Testis (tissue), 3 donors: ENCODE measurements around the gene KLK8. TPM values are rescaled to one million over a fixed set of nuclear protein-coding genes. Genes with fewer than 3 reads are reported as not detected.
A peak's percentile ranks its signal among the peaks of the same experiment; 100 is the strongest.

ENCODE experiments used
- DNase-seq: peaks from one replicate; pipeline ENCODE4 v3.0.0-alpha.2; 2019
- H3K27ac ChIP-seq, 2 donors: fragments of 200-600 bp; sonication (generic); one replicate each; pipeline ENCODE4 v1.5.1; 2019
- H3K27me3 ChIP-seq: fragments of 200-600 bp; sonication (generic); one replicate; pipeline ENCODE4 v1.5.1; 2019
- H3K36me3 ChIP-seq: fragments of 200-600 bp; sonication (generic); one replicate; pipeline ENCODE4 v1.5.1; 2017; ENCODE audit warnings: low read depth; ENCODE audit errors: missing control alignments
- H3K4me1 ChIP-seq: fragments of 200-600 bp; sonication (generic); one replicate; pipeline ENCODE4 v1.5.1; 2019
- H3K4me3 ChIP-seq, 2 donors: fragments of 200-600 bp; sonication (generic); one replicate each; pipeline ENCODE4 v1.5.1; 2017 to 2019
- H3K9me3 ChIP-seq: fragments of 200-600 bp; sonication (generic); one replicate; pipeline ENCODE4 v1.5.1; 2017
- CTCF ChIP-seq, 3 experiments: fragments of 450-650 bp in 2 of 3; fragments of 200-600 bp in 1 of 3; sonication (generic) in 1 of 3; IDR thresholded peaks; one replicate each; pipeline ENCODE4 v1.5.1; 2016 to 2019; ENCODE audit warnings: antibody characterized with exemption in 3 of 3, mild to moderate bottlenecking in 2 of 3, moderate library complexity in 1 of 3
- POLR2A ChIP-seq: fragments of 450-650 bp; IDR thresholded peaks from one replicate; pipeline ENCODE4 v1.6.1; 2017; ENCODE audit warnings: antibody characterized with exemption, mild to moderate bottlenecking, moderate library complexity
- WGBS, 2 donors: methylation state at CpG; one replicate each; pipeline ENCODE4 v1.1.5; 2018; 5-methylcytosine and 5-hydroxymethylcytosine counted together
- intact Hi-C: fragments of 100-400 bp; cut with DNase I; formaldehyde crosslinking; loops from one replicate; pipeline ENCODE4 v1.15.1; 2023; ENCODE audit warnings: low total_unique reads
- polyA plus RNA-seq: library from polyadenylated mRNA; stranded (reverse); fragments of 350-450 nt; fragmentation: Illumina TruSeq; extraction: RNeasy Lipid Tissue Mini Kit (QIAGEN cat#74804); gene quantifications from one replicate; pipeline ENCODE4 v1.2.3, GENCODE V29; 2014; ENCODE audit warnings: low read depth, low replicate concordance; ENCODE audit not compliant: insufficient read depth
- total RNA-seq, 2 donors: library from RNA; depleted of rRNA; stranded (reverse); fragments of >200 nt; gene quantifications; one replicate each; pipeline ENCODE4 v1.2.3, GENCODE V29; 2016

Gene KLK8
- total and polyA plus RNA-seq, 3 donors from 2014 or later = 2.7 to 4.9 (median 2.9) TPM

- intact Hi-C loops = no loop called here
- no peak within 1 kb of the TSS for H3K27ac ChIP-seq
- H3K9me3 ChIP-seq = no peaks in the 10 kb centered on the region
- no peaks in the 10 kb centered on the region for H3K27me3 ChIP-seq
- TF ChIP-seq POLR2A = no peak
- TF ChIP-seq CTCF (IDR thresholded peaks at IDR 0.05) = no peak
- H3K4me1 ChIP-seq = peaks cover 3% of the 10 kb centered on the region
- 8 to 10% methylated on average over 11 to 28 of the region's 28 CpGs for whole genome bisulfite sequencing, 2 donors
- H3K36me3 ChIP-seq = no peaks in the 10 kb centered on the region
- H3K4me3 ChIP-seq = peak within 1 kb of the TSS in 1 of 2 donors; percentile 7
- DNase-seq = no peak
Observed at GRCh38 chr19:50983625-50984292, 17.6 kb downstream of the KLK8 start, which contains the start of gene KLK7. Gene KLK7, minus strand, starts transcription at chr19:50983917. Its CDS starts 1,518 bp downstream, at chr19:50982399.

- TF ChIP-seq POLR2A (no peak), CTCF (IDR thresholded peaks at IDR 0.05) (no peak)
- no peaks in the 10 kb centered on the region for H3K36me3 ChIP-seq
- DNase-seq = no peak
- 87 to 93% methylated on average over 2 to 4 of the region's 4 CpGs for WGBS, 2 donors
- no peak overlapping the region for H3K27ac ChIP-seq
- intact Hi-C loops = no loop called here
- H3K4me1 ChIP-seq = peaks cover 3% of the 10 kb centered on the region
- no peaks in the 10 kb centered on the region for H3K9me3 ChIP-seq
- H3K4me3 ChIP-seq = no peak overlapping the region
- no peaks in the 10 kb centered on the region for H3K27me3 ChIP-seq
Observed at GRCh38 chr19:50982186-50982585, 19.2 kb downstream of the KLK8 start.

- Histone ChIP-seq H3K27me3 (no peaks in the 10 kb centered on the region), H3K9me3 (no peaks in the 10 kb centered on the region), H3K4me1 (peaks cover 3% of the 10 kb centered on the region), H3K4me3 (no peak overlapping the region), H3K27ac (no peak overlapping the region), H3K36me3 (no peaks in the 10 kb centered on the region)
- TF ChIP-seq POLR2A = no peak
- TF ChIP-seq CTCF (IDR thresholded peaks at IDR 0.05) = no peak
- no peak for DNase-seq
- 69 to 73% methylated on average over 5 to 11 of the region's 11 CpGs for WGBS, 2 donors
- intact Hi-C loops = no loop called here
Observed at GRCh38 chr19:50981587-50982146, 19.7 kb downstream of the KLK8 start.

GRCh38 chr19:50980208-50980607, 21.2 kb downstream of the KLK8 start:
- Histone ChIP-seq H3K9me3 (no peaks in the 10 kb centered on the region), H3K36me3 (no peaks in the 10 kb centered on the region), H3K27ac (no peak overlapping the region), H3K4me3 (no peak overlapping the region), H3K4me1 (peaks cover 3% of the 10 kb centered on the region), H3K27me3 (no peaks in the 10 kb centered on the region)
- DNase-seq = no peak
- 66 to 78% methylated on average over 9 to 13 of the region's 13 CpGs for WGBS, 2 donors
- intact Hi-C loops = no loop called here
- no peak for TF ChIP-seq POLR2A
- TF ChIP-seq CTCF (IDR thresholded peaks at IDR 0.05) = no peak

- Histone ChIP-seq H3K4me1 (peaks cover 3% of the 10 kb centered on the region), H3K27me3 (no peaks in the 10 kb centered on the region), H3K9me3 (no peaks in the 10 kb centered on the region), H3K27ac (no peak overlapping the region), H3K36me3 (no peaks in the 10 kb centered on the region), H3K4me3 (no peak overlapping the region)
- DNase-seq = no peak
- intact Hi-C loops = no loop called here
- TF ChIP-seq CTCF (IDR thresholded peaks at IDR 0.05) = no peak
- no peak for TF ChIP-seq POLR2A
- 59 to 71% methylated on average over 8 of the region's 8 CpGs for WGBS, 2 donors
Observed at GRCh38 chr19:50979758-50980157, 21.6 kb downstream of the KLK8 start.
